Activated CD4-positive, alpha-beta T cell treated with anti-CD3 and anti-CD28 coated beads for 4 hours (primary cell): ENCODE data around the gene PTP4A2.

Experiments used
- DNase-seq, 2 donors: peaks; one replicate each; pipeline ENCODE4 v3.0.0-alpha.2; 2020

The PTP4A2 gene

GRCh38 chr1:31938184-31938975 lies at the start of gene PTP4A2:
Gene PTP4A2, minus strand, starts transcription at chr1:31938368. Its CDS starts 19,303 bp downstream, at chr1:31919065.
- peak; percentile 70 to 84 for DNase-seq

DNA sequence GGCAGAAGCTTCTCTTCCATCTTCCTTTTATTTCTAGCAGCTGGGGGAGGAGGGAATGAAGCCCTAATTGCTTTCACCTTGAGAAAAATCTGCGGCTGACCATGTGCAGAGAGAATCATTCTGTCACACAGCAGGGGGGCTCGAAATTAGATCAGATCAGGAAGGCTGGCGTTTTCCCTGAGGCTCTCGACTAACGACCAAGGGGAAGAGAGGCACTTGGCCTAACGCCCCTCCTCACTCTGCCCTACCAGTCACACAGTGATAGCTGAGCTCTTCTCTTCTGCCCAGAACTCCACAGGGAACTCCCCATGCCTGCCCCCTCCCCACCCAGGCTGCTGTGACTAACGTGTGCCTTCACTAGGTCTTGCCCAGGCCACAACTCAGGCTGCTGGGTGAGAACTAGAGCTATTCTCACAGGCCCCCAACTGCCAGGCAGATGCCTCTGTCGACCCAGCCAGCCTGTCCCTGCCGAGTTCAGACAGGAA lies 49.0 kb upstream of the PTP4A2 start:
- DNase-seq, result no peak

- DNase-seq, result no peak
Measured at GRCh38 chr1:31985430-31985829, 47.3 kb upstream of the PTP4A2 start.

GRCh38 chr1:31984419-31985347 lies 46.5 kb upstream of the PTP4A2 start:
- peak; percentile 43 to 49 for DNase-seq

- DNase-seq, result no peak
Measured at GRCh38 chr1:31981972-31982371, 43.8 kb upstream of the PTP4A2 start.

DNA sequence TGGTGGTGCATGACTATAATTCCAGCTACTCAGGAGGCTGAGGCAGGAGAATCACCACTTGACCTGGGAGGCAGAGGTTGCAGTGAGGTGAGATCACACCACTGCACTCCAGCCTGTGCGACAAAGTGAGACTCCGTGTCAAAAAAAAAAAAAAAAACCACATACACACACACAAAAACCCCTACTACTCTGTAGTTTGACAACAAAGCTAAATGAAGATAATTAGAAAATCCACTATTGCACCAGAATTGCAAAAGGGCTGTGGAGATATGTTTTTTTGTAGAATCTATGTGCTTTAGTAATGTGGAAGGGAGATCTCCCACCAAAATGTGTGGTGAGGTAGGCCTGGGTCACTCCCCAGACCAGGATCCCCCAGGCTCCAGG lies 43.3 kb upstream of the PTP4A2 start:
- no peak for DNase-seq

DNA sequence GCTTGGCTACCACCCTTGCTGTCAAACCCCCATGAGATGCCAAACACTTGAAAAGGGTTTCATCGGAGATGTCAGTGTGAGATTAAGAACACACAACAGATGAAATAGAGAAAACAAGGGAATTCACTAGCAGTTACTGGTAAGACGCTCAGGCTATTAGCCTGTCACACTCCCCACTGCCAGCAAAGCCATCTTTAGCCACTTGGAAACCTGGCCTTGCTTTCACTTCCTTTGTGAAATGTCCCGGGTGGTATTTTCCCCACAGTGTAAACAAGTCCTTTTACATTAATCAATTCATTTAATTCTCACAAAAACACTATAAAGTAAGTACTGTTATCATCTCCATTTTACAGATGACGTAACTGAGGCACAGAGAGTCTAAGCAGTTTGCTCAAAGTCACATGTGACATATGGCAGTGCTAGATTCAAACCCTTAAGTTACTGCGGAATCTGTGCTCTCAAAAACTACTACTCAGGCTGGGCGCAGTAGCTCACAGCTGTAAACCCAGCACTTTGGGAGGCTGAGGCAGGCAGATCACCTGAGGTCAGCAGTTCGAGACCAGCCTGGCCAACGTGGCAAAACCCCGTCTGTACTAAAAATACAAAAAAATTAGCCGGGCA lies 42.8 kb upstream of the PTP4A2 start:
- DNase-seq, result no peak

GRCh38 chr1:31978843-31979400 lies 40.8 kb upstream of the PTP4A2 start:
- DNase-seq, result no peak

DNA sequence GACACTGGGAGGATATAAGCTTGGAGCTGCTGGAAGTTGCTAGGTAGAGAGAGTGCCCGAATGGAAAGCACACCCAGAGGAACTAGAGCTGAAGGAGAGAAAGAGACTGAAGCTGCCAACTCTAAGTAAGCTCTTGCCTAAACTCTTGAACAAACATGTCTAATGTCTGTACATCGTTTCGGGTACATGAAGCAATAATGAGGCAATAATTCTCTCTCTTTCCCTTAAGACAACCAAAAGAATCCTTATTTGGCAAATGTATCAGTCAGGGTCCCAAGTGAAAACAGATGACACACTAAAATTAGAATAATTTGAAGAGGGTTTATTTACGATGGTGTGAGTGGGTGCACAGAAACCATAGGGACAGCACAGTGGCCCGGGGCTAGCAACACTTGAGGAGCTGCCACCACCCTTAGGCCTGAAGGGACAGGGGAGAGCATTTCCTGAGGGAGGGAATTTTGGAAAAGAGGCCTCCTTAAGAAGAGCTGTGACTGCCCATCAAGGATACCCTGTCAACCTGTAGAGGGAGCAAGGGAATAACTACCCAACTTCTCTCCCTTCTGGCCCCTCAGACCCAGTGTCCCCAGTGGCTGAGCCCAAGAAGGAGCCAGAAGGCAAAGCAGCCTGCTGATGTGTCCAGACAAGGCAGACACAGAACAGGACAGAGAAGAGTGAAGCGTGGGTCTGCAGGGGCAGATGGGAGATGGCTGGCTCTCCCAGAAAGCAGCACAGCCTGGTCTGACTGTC lies 39.4 kb upstream of the PTP4A2 start:
- DNase-seq, result no peak

GRCh38 chr1:31976401-31976800 lies 38.2 kb upstream of the PTP4A2 start:
- no peak for DNase-seq

DNA sequence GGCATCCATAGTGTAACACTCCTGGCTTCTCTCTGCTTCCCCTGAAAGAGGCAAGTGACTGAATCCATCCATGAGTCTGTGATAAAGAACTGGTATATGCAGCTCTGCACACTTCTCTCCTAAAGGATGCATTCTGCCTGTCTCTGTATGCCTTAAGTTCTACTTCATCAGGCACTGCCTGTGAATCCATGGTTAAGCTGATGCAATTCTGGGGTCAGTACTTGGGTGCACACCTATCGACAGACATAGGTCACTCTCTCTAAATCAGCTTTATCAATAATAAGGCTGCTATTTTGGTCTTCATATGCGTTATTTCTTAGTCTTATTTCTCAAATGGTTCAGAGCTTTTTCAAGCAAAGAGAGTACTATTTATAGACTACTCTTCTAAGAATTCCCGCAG lies 32.7 kb upstream of the PTP4A2 start:
- no peak for DNase-seq

DNA sequence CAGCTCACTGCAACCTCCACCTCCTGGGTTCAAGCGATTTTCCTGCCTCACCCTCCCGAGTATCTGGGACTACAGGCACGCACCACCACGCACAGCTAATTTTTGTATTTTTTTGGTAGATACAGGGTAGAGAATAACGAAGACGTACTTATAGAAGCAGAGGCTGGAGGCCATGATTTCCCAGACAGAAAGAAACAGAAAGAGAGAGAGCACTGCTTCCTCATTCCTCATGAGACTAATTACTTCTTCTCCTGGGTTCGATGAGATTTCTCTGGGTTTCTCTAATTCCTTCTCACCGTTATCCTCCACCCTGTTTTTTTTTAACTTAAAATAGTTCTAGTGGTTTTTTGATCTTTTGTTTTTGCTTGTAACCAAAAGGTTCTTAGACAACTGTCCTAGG lies 23.4 kb upstream of the PTP4A2 start:
- no peak for DNase-seq

DNA sequence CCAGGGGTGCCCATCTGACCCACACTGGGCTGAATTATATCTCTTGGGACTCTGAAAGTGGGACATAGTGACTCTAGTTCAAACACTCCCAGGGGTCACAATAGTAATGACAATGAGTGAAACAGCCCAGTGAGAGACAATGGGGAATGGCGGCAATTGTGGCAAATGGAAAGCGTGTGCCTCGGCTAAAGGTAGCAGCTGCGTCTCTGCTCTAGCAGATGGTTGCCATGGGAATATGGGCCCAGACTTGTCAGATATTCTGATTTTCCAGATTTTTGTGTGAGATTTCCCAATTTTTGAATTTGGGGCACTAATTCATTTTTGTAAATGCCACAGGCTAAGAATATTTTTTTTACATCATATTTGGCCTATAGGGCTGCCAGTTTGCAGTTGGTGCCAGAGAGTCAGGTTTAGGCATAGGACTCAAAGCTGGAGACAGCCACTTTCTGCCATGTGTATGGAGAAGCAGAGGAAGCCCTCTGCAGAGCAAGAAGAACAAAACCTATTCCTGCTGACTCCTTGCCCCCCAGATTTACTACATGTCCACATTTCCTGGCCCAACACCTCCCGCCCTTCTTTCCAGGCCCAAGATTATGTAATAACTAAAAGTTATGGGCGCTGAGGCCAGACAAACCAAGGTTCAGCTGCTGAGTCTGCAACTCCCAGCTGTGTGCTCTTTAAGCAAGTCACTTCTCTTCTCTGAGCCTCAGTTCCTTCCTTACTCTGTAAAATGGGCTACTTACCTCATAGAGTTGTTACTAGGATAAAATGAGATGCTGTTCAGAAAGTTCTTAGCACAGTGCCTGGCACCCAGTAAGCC lies 21.6 kb upstream of the PTP4A2 start:
- DNase-seq, result no peak

DNA sequence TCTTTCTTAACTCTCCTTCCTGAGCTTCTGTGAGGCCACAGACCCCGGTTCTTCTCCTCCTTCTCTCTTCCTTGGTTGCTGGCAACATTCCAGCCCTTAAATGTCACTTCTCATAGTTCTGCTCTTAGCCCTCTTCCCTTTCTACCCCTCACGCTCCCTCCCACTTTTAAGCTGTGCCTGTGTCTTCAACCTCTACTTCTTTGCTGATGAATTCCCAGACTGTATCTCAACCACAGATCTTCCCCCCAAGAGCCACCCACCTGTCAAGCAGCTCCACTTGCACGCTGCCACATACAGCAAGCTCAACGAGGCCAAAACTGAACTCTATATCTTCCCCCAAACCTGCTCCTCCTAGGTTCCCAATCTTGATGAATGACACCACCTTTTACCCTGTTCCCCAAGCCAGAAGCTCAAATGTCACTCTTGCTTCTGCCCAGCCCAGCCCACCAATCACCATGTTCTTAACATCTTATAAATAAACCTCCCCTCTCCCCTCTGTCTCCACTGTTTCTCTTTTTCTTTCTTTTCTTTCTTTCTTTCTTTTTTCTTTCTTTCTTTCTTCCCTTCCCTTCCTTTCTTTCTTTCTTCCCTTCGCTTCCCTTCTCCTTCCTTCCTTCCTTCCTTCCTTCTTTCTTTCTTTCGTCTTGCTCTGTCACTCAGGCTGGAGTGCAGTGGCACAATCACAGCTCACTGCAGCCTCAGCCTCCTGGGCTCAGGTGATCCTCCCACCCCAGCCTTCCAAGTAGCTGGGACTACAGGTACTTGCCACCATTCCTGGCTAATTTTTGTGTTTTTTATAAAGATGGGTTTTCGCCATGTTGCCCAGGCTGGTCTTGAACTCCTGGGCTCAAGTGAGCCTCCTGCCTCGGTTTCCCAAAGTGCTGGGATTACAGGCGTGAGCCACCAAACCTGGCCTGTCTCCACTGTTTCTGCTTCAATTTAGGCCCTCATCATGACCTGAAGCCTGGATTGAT lies 19.8 kb upstream of the PTP4A2 start:
- DNase-seq, result peak; percentile 35 to 40

DNA sequence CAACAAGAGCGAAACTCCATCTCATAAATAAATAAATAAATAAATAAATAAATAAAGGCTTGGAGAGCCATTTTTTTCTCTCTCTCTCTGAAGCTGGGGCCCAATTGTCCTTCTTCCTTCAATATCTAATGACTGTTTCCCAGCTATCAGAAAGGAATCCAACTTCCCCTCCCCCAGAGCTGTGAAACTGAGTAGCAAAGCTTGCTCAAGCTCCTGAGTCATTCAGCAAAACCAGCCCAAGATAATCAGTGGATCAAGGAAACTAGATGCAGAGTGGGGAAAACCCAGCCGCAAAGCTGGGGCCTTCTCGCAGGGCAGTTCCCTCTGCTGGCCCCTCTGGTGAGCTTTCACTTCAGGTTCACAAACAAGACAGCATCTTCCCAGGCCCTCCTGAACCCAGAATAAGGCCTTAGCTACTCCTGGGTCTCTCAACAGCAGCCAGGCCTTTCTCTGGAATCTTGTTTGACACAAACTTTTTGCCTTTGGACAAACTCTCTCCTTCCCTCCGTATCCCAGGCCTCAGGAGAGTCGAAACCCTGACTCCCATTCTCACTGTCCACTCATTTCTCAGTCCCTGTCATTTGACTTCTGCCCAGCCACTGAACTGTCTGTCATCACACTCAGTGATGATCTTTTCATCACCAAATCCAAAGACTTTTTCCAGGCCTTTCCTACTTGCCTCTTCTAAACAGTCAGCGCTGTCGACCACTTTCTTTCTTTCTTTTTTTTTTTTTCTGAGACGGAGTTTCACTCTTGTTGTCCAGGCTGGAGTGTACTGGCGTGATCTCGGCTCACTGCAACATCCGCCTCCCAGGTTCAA lies 18.0 kb upstream of the PTP4A2 start:
- DNase-seq, result peak; percentile 74 to 78

GRCh38 chr1:31954607-31955283 lies 16.6 kb upstream of the PTP4A2 start:
- no peak for DNase-seq

GRCh38 chr1:31952825-31953220 lies 14.7 kb upstream of the PTP4A2 start:
- no peak for DNase-seq

- DNase-seq, result no peak
Measured at GRCh38 chr1:31951276-31951675, 13.1 kb upstream of the PTP4A2 start.

DNA sequence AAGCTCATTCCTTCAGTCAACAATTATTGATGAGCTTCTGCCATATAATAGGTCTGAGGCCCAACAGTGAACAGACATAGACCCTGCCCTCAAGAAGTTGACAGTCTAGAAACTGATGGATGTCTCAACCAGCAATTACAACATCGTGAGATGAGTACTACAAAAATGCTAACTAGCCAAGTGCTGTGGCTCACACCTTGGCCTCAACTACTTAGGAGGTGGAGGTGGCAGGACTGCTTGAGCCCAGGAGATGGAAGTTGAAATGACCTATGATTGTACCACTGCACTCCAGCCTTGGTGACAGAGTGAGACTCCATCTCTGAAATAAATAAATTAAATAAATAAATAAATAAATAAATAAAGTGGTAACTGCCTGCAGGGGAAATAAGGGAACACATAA lies 11.7 kb upstream of the PTP4A2 start:
- DNase-seq, result no peak
